Dedifferentiated amniotic fluid mesenchymal stem cell (primary cell): ENCODE results near the gene KASH5.
"Not testable (repeated sequence)": the region's sequence is repeated elsewhere in the genome, so short reads cannot be mapped to it uniquely, and the experiment has no call there.

ENCODE experiments used
- DNase-seq: peaks from one replicate; pipeline ENCODE4 v3.0.0-alpha.2; 2016; ENCODE audit errors: extremely low spot score

KASH5 gene

DNA sequence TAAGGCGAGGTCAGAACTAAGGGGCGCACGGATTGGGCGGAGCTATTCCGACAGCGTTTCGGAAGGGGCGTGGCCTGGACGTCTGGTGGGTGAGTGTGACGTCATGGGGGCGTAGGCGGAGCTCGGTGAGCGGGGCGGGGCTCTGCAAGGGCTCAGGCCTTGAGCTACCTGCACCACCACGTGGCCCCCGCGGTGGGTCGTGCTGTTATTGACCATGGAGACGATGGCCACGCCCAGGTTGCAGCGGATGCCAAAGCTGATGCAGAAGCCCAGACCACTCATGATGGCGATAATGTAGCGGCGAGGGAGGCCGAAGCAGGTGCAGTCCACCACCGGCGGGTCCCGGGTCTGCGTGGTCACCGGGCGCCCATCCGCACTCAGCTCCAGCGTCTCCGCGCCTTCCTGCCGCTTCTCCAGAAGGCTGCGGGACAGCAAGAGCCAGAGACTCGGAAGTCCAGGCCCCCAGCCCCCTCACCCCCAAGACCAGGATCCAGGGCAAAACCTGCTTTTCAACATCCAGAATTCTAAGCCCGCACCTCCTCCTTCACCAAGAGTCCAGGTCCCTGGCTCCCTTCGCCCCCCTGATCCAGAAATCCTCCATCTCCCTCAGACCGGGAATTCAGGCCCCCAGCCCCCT lies 48.5 kb downstream of the KASH5 start:
- DNase-seq: no peak

DNA sequence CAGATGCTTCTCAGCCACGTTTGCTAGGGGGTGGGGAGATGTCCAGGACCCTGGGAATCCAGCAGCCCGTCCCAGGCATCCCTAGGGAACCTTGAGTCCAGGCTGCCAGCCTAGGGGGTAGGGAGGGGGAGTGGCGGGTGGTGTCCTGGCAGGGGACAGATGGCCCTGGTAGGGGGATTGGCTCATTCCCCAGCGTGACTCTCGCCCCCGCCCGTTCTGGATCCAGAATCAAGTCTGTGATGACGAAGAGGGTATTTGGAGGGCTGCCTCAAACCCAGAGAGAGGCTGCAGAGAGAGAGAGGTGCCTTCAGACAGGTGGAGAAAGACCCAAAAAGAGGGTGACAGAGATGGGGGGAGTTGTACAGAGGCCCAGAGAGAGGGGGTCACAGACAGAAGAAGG lies 49.2 kb downstream of the KASH5 start:
- DNase-seq: no peak

DNA sequence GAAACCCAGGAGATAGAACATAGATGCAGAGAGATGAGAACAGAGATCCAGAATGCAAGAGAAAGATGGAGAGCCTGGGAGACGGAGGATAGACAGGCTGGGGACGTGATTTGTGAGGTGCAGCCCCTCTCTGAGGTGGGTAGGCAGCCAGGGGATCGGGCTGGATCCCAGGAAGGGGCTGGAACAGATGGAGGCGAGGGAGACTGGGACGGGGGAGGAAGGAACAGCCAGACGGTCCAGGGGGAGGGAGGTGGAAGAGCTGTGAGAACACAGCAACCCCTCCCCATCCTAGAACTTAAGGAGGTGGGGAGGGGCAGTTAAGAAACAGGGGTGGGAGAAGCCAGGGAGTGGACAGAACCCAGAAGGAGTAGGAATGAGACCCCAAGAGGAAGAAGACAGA lies 50.2 kb downstream of the KASH5 start:
- DNase-seq: no peak

DNA sequence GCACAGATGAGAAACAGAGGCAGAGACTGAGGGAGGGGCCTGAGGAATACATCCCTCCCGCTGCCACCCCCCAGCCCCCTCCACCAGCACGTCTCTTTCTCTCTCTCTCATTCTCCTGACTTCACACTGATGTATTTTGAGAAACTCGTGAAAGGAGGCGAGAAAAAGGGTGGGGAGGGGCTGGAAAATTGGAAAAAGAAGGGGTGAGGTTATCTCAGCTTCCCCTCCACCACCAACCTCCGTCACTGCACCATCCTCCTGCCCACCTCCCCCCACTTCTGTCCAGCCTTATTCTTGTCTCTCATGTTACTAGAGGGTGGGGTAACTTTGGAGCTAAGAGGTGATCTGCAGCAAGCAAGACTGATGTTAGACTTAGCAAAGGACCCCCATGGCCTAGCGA lies 51.8 kb downstream of the KASH5 start:
- no peak for DNase-seq

DNA sequence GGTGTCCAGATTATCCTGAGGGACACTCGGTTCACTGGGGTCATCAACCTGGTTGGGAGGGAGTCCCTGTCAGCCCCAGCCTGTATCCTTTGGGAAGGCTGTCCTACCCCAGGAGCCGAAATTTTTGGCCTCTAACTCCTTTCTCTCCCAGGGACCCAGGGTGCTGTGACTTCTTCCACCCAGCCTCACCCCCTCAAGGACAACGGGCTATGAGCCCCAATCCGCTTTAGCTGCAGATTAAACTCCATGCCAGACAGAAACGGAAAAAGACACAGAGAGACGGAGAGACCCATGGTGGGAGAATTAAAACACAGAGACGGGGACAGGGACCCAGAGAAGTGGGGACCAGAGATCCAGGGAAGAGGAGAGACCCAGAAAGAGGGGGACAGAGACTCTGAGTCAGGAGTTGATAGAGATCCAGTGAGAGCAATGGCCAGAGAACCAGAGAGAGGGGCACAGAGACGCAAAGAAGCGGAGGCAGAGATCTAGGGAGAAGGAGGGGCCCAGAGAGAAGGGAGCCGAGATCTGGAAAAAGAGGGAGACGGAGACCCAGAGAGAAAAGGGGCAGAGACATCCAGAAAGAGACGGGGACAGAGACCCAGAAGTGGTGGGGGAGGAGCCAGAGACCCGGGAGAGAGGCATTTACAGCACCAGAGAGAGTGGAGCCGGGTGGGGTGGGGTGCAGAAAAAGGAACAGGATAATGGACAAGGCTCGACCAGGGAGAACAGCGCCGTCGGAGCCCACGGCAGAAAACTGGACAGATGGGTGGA lies 52.6 kb downstream of the KASH5 start:
- no peak for DNase-seq

DNA sequence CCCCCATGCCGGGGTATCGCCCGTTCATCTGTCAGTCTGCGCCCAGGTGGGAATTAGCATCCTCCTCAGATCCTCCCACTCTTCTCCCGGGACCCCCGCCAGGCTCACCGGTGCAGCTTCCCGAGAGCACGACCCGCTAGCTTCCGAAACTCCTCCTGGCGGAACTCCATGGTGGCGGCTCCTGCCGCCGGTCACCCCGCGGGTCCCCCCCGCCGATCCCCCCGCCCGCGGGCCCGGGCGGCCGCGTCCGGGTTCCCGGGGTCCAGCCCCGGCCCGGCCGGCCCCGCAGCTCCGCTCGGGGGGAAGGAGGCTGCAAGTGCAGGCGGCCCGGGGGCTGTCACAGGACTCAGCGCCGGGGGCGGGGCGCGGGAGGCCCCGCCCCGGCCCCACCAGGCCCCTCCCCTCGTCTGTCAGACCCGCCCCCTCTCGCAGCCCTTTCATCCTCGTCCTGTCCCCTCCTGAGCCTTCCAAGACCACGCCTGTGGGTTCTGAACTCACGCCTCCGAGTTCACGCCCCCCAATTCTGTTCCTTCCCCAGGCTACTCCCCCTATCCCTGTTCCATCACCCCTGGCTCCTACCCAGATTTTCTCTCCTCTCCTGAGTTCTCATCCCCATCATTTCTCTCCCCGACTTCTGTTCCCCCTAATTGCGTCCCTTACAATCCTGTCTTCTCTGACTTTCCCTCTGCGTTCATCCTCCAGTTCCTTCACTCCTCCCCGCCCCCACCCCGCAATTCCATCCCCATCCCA lies 53.3 kb downstream of the KASH5 start, which contains the start of gene SLC17A7:
SLC17A7 (minus strand) TSS at position 318 of the 750 bp plus-strand sequence; CDS start at position 170, 148 bp downstream.
- no peak for DNase-seq

DNA sequence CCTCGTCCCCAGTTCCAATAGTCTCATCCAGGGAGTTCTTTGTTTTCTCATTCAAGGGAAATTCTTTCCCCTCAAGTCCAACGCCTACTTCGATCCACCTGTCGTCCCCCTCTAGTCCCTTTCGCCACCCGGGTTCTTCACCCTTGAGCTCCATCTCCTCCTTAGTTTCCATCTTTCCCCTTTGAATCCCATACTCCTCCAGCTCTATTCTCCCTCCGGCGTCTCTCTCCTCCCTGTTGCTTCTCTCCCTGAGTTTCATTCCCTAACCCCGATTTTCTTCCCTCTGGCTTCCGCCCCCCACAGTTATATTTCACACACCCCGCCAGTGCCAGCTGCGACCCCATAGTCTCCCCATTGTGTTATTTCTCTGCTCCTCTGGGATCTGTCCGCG lies 53.9 kb downstream of the KASH5 start:
- DNase-seq: no peak

DNA sequence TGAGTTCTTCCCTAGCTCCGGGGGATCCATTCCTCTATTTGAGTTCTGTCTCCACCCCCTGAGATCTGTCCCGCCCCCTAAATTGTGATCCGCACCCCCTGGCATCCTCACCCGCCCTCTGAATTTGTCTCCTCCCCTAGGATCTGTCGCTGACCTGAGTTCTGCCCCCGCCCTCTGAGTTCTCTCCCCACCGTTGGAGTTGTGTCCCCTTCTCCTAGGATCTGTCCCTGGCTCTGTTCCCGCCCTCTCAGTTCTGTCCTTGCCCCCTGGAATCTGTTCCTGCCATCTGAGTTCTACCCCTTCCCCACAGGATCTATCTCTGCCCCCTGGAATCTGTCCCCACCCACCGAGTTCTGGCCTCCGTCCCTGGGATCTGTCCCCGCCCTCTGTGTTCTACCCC lies 54.3 kb downstream of the KASH5 start:
- no peak for DNase-seq

DNA sequence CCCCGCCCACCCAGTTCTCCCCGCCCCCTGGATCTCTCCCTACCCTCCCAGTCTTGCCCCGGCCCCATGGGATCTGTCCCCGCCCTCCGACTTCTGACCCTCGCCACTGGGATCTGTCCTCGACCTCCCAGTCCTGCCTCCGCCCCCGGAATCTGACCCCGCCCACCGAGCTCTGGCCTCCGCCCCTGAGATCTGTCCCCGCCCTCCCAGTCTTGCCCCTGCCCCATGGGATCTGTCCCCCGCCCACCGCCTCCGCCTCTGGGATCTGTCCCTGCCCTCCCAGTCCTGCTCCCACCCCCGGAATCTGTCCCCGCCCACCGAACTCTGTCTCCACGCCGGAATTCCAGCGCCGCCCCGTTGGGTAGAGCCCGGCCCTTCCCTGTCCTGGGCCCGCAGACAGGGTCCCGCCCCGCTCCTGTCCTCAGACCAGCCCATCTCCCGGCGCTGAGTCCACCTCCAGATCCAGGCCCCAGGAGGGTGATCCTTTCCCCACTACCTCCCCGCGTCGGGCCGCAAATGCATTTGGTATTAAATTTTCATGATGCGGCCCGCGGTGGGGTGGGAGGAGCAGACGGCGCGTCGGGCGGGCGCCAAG lies 54.8 kb downstream of the KASH5 start:
- peak; percentile 63 for DNase-seq

DNA sequence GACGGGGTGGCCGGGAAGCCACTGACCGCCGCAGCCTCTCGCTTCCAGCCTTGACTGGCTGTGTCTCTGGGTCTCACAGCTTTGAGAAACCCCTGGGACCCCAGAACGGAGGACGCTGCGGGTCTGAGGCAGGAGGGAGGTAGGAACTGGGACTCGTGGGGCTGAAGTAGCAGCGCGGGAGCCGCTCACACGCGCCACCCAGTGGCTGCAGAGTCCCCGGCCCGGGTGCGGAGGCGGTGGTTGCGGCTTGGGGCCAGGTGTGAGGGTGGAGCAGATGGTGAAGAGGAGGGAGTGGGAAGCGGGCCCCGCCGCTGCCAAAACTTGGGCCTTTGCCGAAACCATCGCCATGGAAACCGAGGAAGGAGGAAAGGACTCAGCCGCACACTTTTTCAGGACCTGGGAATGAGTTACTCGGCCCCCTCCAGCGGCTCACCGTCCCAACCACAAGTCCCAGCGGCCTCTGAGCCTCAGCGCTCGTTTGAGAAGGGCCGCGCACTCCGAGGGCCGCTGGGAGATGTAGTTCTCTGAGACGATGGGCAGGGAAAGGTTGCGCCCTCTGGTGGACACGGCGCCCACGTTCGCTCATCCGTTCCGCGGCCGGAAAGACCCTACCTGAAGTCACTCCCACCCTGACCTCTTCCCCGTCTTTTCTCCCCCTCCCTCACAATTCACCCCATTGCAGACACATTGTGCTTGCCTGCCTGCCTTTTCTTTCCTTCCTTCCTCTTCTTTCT lies 55.5 kb downstream of the KASH5 start:
- DNase-seq: peak; percentile 95

DNA sequence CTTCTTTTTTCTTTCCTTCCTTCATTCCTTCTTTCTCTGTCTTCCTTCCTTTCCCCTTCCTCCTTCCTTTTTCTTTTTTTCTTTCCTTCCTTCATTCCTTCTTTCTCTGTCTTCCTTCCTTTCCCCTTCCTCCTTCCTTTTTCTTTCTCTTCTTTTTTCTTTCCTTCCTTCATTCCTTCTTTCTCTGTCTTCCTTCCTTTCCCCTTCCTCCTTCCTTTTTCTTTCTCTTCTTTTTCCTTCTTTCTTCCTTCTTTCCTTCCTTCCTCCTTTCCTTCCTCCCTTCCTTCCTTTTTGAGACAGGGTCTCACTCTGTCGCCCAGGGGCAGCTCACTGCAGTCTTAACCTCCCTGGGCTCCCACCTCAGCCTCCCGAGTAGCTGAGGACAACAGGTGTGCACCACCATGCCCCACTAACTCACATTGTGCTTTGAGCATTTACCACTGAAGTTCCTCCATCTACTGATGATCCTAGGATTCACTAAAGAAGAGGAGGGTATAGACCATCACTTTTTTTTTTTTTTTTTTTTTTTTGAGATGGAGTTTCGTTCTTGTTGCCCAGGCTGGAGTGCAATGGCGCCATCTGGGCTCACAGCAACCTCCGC lies 56.2 kb downstream of the KASH5 start:
- not testable (repeated sequence) for DNase-seq

DNA sequence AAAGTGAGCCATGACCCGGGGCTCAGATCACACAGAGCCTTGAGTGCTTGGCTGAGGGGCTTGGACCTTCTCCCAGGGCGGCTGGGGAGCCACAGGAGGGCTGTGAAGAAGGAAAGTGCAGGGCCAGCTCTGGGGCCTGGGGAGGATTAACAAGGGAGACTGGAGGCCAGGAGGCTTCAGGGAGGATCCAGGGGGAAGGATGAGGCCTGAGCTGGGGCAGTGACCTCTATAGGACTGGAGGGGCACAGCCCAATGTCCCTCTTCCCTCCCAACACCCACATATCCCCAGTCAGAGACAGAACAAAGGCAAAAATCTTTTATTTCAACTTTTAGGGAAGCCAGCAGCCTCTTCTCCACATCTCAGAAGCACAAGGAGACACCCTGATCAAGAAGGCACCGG lies 57.9 kb downstream of the KASH5 start:
- DNase-seq: no peak

DNA sequence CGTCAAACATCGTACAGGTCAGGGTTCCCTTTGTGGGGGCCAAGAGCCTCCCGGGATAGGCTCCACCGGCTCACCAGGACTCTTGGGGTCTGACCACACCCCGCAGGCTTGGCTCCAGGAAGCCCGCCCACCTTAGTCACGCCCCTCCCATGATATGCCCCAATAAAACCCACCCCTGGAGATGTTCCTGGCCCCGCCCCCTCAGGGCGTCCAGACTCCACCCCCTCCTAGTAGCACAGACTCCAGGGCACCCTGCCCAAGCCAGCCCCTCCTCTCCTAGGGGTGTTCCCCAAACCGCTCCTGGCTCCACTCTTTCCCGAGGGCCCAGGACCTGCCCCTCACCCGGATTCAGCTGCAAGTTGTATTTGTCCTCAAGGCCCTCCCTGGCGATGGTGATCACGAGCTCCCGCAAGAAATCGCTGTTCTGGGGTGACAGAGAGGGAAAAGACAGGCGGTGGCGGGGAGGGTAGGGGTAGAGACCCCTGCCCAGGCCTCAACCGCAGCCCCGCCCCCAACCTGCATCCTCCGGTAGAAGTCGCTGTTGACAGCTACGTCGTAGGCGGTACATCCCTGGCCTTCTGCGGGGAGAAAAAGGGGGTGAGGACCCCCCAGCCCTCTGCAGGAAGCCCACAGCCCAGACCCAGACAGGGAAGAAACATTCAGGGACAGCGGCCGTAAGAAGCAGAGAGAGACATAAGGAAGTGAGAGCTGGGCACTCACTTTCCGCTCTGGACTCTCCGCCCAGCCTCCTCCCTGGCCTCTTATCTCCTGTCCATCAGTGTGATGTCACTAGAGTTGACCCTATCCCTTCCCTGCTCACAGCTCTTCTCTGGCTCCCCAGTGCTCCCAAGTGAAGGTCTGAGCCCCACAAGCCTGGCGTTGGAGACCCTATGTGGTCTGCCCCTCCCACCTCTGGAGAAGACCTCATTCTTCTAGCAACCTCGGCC lies 59.7 kb downstream of the KASH5 start:
- no peak for DNase-seq

DNA sequence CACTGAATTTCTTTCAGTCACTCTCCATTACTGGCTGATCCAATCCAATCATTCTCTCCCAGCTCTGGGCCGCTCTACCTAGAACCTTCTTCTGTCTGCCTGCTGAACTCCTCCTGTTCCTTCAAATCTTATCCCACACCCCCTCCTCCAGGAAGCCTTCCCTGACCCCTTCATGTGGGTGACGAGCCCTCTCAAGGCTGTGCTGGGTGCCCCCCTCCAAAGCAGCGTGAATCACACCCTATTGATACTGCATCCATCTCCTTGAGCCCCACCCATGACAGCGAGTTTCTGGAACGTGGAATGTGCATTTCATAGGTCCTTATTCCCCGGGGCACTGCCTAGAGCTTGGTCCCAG lies 60.4 kb downstream of the KASH5 start:
- no peak for DNase-seq

DNA sequence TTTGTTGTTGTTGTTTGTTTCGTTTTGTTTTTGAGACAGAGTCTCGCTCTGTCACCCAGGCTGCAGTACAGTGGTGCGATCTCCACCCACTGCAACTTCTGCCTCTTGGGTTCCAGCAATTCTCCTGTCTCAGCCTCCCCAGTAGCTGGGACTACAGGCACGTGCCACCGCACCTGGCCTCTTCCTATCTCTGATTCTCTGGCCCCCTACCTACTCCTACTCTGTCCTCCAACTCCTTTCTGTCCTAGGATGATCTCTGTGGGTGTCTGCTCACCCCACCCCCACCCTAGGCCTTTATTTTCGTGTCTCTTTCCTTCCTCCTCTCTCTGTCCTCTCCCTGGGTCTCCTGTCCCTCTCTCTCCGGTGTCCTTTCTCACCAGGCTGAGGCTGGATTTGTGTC lies 62.4 kb downstream of the KASH5 start:
- DNase-seq: no peak

DNA sequence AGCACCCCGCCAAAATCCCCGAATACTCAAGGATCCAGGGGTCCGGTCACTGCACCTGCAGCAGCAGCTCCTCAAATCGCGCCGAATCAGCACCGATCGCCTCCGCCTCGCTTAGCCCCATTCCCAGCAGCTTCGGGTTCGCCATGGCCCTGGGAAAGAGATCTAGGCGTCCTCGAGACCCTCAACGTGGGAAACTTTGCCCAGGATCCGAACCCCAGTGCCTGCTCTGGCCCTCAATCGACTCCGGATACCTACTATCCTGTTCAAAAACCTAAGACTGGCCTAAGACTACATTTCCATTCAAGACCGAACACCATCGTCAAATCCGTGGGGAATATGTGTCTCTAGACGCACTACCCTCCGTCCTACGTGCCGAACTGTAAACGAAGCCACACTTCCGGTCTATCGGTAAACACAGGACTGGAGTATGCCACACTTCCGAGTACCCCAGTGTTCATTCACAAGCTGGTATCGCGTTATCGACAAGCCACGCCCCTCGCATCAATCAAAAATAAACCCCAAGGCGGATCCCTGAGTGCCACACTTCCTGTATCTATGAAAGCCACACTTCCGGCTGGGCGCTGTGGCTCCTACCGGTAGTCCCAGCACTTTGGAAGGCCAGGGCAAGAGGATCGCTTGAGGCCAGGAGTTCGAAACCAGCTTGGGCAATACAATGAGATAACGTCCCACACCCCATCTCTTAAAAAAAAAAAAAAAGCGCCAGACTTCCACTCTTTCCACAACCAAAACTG lies 63.6 kb downstream of the KASH5 start, which contains the start of gene PIH1D1:
PIH1D1 (minus strand) TSS at position 385 of the 752 bp plus-strand sequence; CDS start at position 145, 240 bp downstream.
- DNase-seq: peak; percentile 99

DNA sequence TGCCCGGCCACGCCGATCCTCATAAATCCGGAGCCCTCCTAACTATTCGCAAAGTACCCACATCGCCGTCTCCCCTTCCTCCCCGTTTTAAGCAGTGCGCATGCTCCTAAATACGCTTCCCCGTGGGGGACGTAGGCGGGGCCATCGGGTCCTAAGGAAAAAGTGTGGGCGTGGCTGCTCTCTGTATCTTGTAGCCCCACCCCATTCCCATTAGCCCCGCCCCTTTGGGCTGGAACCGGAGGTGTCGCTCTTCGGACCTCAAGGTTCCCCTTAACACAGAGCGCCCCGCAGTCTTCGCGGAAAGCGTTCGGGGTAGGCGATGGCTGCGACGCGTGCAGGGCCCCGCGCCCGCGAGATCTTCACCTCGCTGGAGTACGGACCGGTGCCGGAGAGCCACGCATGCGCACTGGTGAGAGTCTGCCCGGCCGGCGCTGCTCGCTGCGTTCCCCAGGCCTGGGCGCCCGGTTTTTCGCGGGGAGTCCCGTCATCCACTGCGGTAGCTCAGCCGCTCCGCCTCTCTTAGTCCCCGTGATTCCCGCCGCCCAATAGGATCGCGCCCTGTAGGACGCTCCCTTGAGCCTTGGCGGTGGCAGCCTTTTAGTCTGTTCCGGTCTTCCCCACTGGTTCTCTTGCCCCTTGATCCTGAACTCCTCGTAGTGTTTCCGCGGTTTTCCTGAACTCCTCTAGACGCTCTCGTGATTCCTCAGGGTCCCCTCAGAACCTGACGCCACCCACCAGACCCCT lies 65.1 kb downstream of the KASH5 start, which contains the start of gene ALDH16A1:
ALDH16A1 (plus strand) TSS at position 213 of the 744 bp plus-strand sequence; CDS start at position 320, 107 bp downstream.
- peak; percentile 99 for DNase-seq

DNA sequence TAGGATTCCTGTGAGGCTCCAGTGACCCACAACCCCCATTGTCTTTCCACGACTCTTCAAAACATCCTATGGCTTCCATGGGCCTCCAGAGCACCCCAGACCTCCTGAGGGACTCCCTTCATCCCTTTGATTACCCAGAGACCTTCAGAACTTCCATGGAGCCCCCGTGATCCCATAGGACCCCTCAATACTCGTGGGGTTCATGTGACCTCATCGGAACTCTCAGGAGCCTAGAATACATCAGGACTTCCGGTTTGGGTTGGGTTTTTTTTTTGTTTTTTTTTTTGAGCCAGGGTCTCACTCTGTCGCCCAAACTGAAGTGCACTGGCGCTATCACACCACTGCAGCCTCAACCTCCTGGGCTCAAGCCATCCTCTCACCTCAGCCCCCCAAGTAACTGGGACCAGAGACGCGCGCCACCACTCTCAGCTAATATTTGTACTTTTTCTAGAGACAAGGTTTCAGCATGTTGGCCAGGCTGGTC lies 65.8 kb downstream of the KASH5 start:
- no peak for DNase-seq
